ENCODE measurements around the gene EBF3.

The EBF3 gene

DNA sequence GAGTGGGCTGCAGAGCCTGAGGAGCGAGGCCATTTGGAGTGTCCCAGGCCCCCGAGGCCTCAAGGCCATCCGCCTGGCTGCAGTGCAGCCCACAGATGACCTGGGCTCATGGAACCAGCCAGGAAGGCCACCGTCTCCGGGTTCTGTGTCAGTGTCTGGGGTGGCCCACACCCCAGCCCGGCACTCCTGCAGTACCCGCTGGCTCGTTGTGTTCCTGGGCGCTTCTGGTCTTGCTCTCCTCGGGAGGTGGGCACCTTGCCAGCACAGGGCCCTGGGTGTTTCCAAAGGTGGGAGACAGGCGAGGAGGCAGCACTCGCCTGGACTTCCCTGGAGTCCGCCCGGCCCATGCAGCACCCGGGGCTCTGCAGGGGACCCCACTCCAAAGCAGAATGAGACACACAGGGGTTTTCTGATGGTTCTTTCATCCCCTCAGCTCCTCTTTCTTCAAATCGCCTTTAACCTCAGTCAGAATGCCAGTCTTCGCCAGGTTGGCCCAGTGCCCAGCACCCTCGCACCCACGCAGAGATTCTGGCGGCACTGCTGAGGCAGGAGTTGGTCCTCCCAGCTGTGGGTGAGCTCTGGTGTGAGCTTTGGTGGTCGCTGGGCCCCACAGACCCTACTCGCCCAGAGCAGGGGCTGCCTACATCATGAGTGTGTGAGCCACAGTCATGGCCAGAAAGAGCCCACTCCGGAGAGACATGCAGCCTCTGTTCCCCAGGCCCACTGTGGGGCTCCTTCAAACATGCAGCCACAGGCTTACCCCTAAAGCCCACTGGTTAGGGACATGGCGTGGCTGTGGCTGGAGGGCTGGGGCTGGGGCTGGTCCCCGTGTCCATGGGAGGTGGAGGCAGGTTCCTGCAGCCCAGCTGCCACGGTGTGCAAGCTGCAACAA is 155.7 kb downstream of the EBF3 start:
- no peak for DNase-seq (ENCODE audit: low read depth in 1 of 2, low spot score in 1 of 2)

DNA sequence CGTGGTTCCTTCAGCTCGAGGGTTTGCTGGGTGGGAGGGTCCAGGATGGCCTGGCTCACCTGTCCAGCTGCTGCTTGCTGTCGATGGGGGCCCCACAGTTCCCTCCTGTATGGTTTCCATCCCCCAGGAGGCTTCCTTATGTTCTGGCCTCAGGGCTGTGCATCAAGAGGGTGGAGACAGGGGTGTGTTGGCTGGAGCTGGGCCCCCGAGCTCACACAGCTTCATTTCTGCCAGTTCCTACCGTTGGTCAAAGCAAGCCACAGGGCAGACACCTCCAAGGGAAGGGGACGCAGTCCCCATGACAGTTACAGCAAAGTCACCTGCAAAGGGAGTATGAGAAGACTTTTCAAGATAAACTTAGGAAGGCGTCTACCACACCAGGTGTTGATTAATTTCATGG is 156.9 kb downstream of the EBF3 start:
- DNase-seq (ENCODE audit: low read depth in 1 of 2, low spot score in 1 of 2) = no peak

DNA sequence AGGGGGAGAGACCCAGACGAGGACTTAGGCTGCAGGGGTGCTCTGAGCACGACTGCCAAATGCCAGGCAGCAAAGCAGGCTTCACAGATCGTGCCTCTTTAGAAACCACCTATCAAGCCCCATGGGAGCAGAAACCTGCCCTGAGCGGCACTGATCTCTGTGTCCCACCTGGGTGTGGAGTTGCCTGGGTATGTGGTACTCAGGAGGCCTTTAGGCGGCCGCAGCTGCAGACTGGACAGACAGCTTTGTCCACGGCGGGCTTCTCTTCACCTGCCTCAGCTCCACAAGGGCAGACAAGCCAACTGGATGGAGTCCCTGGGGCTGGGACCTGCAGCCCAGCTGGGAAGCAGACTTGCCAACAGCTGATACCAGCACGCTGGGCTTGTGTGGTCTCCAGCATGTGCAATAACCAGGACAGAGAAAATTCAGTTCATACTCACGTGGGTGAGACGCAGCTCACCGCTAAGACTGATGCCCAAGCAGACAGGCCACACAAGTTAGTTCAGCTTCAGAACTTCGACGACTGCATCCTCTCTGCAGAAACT is 163.2 kb downstream of the EBF3 start:
- DNase-seq (ENCODE audit: low read depth in 1 of 2, low spot score in 1 of 2) = no peak

DNA sequence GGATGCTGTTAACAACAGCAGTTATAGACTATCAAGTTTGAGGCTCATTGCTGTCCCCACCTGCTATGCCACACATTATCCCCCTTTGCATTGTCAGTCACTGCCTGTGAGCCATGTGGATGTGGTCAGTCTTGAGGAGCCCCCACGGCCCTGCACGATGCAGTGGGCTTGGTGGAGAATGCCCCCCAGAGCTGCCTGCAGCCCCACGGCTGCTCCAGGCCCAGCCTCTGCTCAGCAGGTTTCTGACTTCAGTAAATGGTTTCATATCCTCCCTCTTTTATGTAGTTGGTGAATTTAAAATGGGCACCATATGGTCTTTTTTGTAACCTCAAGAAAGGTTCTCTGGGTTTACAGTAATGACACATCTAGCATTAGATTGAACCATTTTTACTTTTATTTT is 164.1 kb downstream of the EBF3 start:
- no peak for DNase-seq (ENCODE audit: low read depth in 1 of 2, low spot score in 1 of 2)

DNA sequence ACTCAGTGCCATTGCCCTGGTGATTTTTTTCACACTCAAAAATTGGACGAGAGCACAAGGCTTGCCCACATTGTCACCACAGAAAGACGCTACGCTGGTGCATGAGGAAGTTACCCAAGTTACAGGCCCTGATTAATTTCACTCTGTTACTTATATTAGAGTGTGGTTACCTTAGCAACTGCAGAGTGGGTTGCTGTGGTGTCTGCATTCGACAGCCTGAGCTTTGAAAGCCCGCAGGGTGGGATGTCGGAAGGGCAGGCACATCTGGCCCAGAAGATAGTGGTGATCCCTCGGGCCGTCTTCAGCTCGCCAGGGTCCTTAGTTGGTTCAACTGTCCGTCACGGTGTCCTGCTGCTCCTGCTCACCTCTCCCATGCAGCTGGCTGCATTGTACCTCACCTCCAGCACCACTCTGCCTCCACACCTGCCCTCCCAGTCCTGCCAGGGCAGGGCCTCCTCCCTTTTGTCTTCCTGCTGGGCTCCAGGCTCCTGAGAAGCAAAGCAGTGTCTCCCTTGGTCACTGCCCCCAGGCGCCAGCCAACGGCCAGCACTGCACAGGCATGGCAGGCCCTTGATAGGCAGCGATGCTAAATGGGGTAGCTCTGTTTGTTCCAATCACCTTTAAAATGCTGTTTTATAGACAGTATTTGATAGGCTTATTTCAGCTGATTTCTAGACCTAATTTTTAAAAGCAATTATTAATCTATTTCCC is 167.2 kb downstream of the EBF3 start:
- DNase-seq (ENCODE audit: low read depth in 1 of 2, low spot score in 1 of 2) = no peak

DNA sequence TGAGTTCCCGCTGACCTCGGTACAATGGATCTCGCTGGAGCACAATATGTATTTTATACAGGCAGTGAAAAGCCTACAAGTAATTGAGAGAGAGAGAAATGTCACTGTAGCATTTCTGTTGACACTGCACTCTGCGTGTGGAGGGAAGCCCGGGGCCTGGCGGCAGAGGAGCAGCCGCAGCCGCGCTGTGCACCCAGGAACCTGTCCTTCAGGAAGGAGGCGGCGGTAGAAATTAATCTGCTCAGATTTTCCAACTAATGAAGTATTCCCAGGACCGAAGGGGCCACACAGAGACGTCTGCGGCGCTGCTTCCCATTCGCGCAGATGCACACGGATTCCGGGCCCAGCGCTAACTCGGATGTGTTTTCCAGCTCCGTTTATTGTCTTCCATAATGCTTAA is 170.1 kb downstream of the EBF3 start:
- no peak for DNase-seq (ENCODE audit: low read depth in 1 of 2, low spot score in 1 of 2)

DNA sequence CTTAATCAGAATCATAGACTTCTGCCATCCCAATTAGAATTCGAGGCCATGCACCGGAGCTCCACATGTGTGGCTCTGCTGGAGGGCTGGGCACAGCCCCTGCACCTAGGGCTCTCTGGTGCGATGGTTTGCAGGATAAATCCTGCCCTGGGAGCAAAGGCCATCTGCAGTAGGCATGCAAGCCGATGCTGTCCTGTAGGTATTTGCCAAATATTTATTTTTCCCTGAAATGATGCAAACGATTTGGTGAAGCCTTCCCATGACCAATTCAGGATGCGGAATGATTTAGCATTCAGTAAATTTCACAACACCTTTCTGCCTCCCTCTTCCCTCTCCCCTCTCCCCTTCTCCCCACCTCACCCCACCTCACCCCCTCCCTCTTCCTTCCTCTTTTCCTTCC is 170.6 kb downstream of the EBF3 start:
- no peak for DNase-seq (ENCODE audit: low read depth in 1 of 2, low spot score in 1 of 2)

DNA sequence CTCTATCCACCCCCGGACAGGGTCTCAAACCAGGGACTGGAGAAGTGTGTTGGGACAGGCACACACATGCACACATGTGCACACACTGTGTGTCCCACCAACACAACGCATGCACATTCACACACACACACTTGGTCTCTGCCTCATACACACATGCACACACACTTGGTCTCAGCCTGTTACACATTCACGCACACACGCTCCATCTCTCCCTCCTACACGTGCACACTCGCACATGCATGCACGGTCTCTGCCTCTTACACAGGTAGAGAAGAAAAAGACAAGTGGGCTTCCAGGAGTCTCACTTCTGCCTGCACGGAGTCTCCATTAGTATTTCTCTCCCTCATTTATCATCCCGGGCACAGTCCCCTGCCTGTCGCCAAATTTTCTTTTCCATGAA is 171.2 kb downstream of the EBF3 start:
- no peak for DNase-seq (ENCODE audit: low read depth in 1 of 2, low spot score in 1 of 2)

DNA sequence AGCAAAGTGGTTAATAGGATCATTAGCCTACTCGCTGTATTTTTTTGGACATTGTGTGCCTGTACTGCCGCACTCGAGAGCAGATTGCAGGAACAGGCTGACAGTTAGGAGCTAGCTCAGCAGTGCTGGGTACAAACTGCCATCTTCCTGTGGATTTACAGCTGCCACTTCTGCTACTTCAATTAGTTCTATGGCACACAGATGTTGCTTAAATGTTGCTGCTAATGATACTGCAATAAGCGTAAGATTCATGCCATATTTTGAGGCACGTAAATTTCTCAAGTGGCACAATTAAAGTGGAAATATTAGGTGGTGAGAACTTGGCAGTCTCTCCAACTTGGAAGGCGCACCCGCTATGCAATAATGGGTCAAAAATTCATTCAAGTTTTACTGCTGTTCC is 171.9 kb downstream of the EBF3 start:
- no peak for DNase-seq (ENCODE audit: low read depth in 1 of 2, low spot score in 1 of 2)

DNA sequence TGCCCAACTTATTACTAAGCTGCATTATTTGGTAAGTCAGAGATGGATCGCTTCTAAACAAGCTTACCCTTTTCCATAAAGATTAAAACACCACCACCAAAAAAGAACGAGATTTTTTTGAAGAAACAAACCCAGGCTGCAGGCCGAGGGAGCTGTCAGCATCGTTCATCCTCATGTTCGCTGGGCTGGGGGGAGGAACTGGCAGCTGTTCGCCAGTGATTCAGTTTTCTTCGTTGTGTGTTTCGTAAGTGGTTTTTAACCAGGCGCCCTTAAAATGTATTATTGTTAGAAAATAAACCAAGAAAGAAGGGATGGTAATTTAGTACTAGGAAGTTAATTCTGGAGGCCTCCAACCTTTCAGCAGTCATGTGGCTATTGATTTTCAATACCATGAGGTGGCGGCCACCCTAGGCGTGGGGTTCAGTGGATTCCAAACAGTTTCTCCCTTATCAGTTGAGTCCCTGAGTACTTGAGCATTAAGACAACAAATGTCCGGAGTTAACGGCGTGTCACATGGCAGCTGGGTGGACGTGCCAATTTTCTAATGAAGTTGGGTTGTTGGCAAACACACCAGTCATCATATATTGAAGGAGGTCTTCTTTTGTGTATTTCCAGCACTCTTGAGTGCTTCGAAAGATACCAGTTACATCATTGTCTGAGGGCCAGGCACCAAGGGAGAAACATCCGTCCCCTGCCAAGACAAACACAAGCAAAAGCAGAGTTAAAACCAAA is 173.2 kb downstream of the EBF3 start:
- DNase-seq (ENCODE audit: low read depth in 1 of 2, low spot score in 1 of 2) = no peak

DNA sequence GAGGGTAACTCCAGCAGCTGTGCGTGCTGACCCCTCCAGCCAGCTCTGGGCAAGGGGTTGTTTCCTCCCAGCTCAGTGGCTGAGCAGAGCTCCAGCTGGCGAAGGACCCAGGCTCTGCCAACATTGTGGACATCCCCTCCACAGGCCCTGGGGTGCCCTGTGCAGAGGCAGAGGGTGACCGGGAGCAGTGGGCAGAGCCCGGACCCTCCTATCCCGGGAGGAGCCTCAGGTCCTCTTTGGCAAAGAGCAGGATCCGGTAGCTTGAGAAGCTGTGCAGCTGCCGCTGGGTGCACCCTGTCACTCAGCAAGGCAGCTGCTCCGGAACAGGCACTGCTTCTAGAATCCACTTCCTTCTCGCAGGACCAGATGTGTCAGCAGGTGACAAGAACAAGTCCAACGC is 175.9 kb downstream of the EBF3 start:
- no peak for DNase-seq (ENCODE audit: low read depth in 1 of 2, low spot score in 1 of 2)

DNA sequence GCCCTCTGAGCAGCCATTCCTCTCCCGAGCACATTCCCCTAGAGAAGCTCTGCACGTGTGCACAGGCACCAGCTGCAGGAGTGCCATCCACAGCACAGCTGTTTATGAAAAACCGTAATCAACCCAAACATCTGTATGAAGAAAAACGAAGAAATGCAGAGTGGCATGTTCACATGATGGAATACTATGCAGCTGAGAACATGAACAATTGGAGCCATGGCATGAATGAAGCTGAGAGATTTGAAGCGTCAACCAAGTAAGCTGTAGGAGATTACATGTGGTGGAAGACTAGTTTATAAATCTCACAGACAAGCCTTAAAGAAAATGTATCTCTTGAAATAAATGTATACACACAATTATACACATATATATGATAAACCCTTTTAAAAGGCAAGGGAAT is 176.5 kb downstream of the EBF3 start:
- no peak for DNase-seq (ENCODE audit: low read depth in 1 of 2, low spot score in 1 of 2)

DNA sequence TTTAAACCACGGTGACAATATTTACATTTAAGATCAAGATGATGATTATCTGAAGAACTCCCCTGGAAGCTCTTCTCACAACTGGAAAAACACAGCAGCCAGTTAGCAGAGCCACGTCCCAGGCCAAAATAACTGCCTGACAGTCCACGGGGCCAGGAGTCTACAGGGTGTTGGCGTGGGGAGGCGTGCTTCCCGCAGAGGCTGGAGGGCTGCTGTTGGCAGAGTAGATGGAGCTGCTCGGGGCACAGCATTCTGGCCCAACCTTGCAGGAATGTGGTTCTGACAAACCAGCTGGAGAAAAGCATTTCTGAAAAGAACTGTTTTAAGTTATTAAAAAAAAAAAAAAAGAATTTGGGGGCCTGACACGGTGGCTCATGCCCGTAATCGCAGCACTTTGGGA is 177.9 kb downstream of the EBF3 start:
- DNase-seq (ENCODE audit: low read depth in 1 of 2, low spot score in 1 of 2) = no peak

DNA sequence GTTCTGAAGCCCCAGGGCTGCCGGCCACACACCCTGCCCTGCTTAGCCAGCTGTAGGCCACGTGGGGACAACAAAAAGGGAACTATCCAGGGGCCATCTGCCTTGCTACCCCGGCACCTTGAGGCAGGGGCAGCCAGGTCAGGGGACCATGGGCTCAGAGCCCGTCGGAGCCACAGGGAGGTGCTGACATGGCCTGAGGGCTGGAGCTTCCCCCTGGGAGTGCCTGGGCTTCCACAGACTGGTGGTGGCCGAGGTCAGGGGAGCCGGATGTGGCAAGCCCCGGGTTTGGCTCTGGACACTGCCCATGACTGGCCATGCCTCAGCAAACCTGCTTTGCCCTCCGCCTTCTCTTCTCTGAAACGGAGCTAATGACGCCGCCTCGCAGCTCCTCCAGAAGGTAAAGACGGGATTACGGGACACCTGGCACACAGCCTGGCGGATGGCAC is 178.5 kb downstream of the EBF3 start:
- no peak for DNase-seq (ENCODE audit: low read depth in 1 of 2, low spot score in 1 of 2)
